Stimulated activated CD8-positive, alpha-beta memory T cell treated with anti-CD3 and anti-CD28 coated beads, Interleukin-12 subunit alpha, Interleukin-12 subunit beta, amount 100 ng/mL, for 24 hours (primary cell): ENCODE measurements around the gene GMNN.
"Not testable (repeated sequence)": the region's sequence is repeated elsewhere in the genome, so short reads cannot be mapped to it uniquely, and the experiment has no call there.

Source experiments
- DNase-seq: peaks from one replicate; pipeline ENCODE4 v3.0.0-alpha.2; 2020; ENCODE audit errors: extremely low read depth

Gene GMNN

GRCh38 chr6:24774696-24775519 is at the start of gene GMNN:
TSS of gene GMNN (plus strand) at chr6:24774937. CDS start at chr6:24777247, 2,310 bp downstream.
- DNase-seq = peak; percentile 98

GRCh38 chr6:24730653-24731052 is 44.1 kb upstream of the GMNN start:
- DNase-seq = not testable (repeated sequence)

- not testable (repeated sequence) for DNase-seq
Measured at GRCh38 chr6:24731456-24732134, 43.1 kb upstream of the GMNN start.

DNA sequence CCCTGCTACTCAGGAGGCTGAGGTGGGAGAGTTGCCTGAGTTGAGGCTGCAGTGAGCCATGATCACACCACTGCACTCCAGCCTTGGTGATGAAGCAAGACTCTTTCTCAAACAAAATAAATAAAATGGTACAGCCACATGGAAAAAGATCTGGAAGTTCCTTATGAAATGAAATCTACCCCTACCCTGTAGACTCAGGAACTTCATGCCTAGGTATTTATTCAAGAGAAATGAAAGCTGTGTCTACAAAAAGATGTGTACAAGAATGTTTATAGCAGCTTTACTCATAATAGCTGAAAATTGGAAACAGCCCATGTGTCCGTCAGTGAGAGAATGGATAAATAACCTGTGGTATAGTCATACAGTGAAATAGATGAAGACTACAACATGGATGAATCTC is 40.6 kb upstream of the GMNN start:
- DNase-seq = no peak

DNA sequence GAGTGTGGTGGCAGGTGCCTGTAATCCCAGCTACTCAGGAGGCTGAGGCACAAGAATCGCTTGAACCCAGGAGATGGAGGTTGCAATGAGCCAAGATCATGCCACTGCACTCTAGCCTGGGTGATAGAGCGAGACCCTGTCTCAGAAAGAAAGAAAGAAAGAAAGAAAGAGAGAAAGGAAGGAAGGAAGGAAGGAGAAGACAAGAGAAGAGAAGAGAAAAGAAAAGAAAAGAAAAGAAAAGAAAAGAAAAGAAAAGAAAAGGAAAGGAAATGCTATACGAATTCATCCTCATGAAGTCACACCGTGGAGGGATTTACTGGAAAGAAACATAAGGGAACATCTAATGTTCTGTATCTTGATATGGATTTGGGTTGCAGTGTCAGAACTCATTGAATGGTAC is 40.0 kb upstream of the GMNN start:
- not testable (repeated sequence) for DNase-seq

GRCh38 chr6:24738741-24739140 is 36.0 kb upstream of the GMNN start:
- DNase-seq = no peak

GRCh38 chr6:24740861-24741260 is 33.9 kb upstream of the GMNN start:
- DNase-seq = no peak

DNA sequence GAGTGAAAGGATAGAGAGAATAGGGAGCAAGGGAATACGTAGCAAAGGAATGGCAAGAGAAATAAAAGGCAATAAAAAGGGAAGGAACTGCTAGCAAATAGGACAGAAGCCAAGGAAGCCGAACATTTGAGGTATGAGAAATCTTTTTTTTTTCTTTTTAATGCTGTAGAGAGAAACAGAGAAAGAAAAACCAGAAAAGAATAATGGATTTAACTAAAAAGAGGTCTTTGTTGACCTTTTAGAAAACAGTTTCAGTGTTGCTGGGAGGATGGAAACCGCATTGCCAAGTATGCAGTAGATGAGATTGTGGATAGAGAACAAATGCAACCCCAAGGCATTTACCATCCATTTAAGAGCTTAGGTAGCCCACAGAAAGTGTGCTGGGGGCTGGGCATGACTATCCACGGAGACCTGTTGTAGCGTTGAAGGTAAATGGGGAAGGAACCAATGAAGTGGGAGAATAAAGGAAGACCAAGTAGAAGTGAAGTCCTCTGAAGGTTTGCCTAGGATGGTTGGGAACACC is 32.5 kb upstream of the GMNN start:
- no peak for DNase-seq

- DNase-seq = no peak
Measured at GRCh38 chr6:24743265-24743943, 31.3 kb upstream of the GMNN start.

DNA sequence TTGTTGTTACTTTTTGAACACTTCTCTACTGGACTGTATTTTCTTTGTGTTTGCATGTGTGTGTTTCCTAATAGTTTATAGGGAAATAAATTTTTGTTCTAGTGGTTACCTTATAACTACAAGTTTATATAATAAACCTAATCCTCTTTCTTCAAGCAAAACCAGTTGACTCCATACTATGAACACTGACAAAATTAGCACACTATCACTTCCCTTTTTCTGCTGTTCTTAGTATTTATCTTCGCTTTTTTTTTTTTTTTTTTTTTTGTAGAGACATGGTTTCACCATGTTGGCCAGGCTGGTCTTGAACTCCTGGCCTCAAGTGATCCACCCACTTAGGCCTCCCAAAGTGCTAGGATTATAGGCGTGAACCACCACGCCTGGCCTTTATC is 30.8 kb upstream of the GMNN start:
- DNase-seq = no peak

DNA sequence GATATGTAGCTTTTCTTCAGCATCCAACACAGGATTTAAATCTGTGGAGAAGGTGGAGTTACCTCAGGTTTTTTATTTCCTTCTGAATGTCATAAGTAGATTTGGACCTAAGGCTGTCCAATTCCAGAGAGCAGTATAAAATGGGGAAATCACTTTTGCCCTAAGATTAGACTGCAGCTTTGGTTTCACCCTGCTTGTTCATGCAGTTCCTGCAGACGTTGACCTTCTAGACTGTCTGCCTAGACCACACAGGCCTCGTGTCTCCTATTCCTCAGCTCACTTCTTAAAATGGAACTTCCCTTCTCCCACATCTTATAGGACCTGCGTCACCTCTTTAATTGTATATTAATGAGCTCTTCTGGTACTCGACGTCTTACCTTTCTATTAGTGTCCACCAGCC is 29.8 kb upstream of the GMNN start:
- no peak for DNase-seq

DNA sequence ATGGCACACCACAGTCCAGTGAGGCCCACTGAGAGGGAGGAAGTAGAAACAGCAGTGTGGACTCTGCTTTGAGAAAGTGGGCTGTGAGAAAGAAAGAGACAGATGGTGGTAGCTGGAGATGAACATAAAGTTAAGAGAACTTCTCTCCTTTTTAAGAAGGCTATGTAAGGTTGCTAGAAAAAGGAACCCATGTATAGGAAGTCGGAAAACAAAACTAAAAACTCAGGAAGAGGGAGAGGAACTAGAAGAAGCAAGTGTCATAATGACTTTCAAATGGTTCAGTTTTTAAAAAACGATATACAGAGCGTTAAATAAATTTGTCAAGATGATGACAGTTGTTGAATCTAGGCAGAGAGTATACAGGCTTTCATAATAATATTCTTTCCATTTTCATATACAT is 25.4 kb upstream of the GMNN start:
- no peak for DNase-seq

- DNase-seq = not testable (repeated sequence)
Measured at GRCh38 chr6:24750878-24751277, 23.9 kb upstream of the GMNN start.

DNA sequence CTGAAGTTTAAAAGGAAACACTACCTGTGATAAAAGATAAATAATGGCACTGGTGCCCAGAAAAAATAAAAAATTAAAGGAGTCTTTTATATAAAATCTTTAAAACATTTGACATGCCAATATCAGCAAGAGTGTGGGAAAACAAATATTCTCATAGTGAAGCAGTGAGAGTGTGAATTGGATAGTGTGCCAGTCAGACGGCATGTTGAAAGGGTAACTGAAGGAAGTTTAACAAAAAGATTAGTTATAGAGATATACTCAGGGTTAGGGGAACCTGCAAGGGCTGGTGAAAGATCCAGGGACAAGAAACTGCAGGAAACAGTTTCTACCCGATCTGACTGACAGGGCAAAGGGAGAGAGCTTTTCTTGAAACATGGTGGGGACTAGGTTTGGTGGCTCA is 22.2 kb upstream of the GMNN start:
- DNase-seq = no peak

- no peak for DNase-seq
Measured at GRCh38 chr6:24752917-24753492, 21.7 kb upstream of the GMNN start.

GRCh38 chr6:24753545-24753944 is 21.2 kb upstream of the GMNN start:
- no peak for DNase-seq

DNA sequence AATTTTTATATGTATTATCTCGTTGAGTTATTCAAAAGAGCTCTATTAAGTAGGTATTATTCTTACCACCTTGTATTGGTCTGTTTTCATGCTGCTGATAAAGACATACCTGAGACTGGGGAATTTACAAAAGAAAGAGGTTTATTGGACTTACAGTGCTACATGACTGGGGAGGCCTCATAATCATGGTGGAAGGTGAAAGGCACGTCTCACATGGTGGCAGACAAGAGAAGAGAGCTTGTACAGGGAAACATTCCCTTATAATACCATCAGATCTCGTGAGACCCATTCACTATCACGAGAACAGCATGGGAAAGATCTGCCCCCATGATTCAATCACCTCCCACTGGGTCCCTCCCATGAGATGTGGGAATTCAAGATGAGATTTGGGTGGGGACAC is 20.4 kb upstream of the GMNN start:
- DNase-seq = not testable (repeated sequence)

GRCh38 chr6:24755279-24755678 is 19.5 kb upstream of the GMNN start:
- DNase-seq = no peak

DNA sequence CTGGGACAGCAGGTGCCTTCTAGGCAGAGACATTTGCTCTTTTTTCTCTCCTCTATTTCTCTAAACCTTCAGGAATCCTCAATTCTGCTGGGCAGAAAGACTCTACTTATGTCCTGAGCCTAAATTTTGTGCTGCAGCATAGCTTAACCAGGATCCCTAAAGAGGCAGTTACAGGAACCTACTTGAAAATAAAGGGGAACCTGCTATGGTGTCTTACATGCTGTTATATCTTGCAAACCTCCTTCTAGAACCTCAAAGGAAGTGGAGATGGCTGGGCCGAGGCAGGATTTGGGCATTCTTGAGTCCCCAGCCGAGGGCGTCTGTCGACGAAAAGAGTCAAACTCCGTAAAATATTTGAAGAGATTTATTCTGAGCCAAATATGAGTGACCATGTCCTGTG is 17.1 kb upstream of the GMNN start:
- DNase-seq = no peak

- DNase-seq = no peak
Measured at GRCh38 chr6:24759718-24760117, 15.0 kb upstream of the GMNN start.

DNA sequence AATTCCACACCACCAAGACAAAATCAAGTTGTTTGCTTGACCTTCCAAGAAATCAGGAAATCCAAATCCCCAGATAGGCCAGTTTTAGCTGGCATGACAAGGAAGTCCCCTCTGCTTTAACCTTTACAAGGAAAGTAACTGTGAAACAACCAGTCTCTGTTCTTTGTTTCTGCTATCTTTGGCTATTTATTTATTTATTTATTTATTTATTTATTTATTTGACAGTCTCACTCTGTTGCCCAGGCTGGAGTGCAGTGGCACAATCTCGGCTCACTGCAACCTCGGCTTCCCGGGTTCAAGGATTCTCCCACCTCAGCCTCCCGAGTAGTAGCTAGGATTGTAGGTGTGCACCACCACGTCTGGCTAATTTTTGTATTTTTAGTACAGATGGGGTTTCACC is 14.5 kb upstream of the GMNN start:
- no peak for DNase-seq

GRCh38 chr6:24761193-24761835 is 13.4 kb upstream of the GMNN start:
- DNase-seq = no peak
